WTC11 (cell line): ENCODE results near the gene RNF182.

Source experiments
- JUN ChIP-seq: sonication (generic); formaldehyde crosslinking; IDR thresholded peaks from 2 replicates; pipeline ENCODE4 v1.8.0; 2023; ENCODE audit warnings: mild to moderate bottlenecking, missing genetic modification reagents
- TF ChIP-seq, protein P1 (sequence below): sonication (generic); formaldehyde crosslinking; IDR thresholded peaks from 2 replicates; pipeline ENCODE4 v1.8.1; 2023; ENCODE audit warnings: mild to moderate bottlenecking, missing genetic modification reagents, moderate library complexity
- TF ChIP-seq, protein P2 (sequence below): sonication (generic); formaldehyde crosslinking; IDR thresholded peaks from 2 replicates; pipeline ENCODE4 v1.8.0; 2022; ENCODE audit warnings: mild to moderate bottlenecking, missing genetic modification reagents

DNA sequence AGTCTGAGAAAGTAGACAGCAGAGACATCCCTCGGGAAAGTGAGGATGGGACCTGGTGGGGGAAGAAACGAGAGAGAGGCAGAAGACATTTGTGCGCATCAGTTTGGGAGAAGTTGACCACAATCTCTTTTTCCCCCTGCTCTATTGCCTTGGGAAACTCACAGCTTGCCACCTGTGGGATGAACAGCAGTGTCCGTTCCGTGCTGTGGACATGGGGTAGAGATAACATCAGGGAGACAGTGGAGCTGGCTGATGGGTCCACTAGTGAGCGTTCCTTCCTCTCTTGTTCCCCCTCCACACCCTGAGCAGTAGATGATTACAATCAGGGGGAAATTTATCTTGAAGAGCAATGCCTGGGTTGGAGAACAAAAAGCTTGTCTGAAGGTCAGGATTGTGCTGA, 21.8 kb upstream of the RNF182 start:
- TF ChIP-seq, protein P1, sequence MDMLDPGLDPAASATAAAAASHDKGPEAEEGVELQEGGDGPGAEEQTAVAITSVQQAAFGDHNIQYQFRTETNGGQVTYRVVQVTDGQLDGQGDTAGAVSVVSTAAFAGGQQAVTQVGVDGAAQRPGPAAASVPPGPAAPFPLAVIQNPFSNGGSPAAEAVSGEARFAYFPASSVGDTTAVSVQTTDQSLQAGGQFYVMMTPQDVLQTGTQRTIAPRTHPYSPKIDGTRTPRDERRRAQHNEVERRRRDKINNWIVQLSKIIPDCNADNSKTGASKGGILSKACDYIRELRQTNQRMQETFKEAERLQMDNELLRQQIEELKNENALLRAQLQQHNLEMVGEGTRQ: no peak
- TF ChIP-seq, protein P2, sequence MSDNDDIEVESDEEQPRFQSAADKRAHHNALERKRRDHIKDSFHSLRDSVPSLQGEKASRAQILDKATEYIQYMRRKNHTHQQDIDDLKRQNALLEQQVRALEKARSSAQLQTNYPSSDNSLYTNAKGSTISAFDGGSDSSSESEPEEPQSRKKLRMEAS (CRISPR knock-in tag): no peak
- TF ChIP-seq JUN (CRISPR knock-in tag): no peak
